ENCODE results near the gene TPK1.

The TPK1 gene

GRCh38 chr7:144659211-144659610, 176.6 kb downstream of the TPK1 start:
- POLR2A ChIA-PET: no interaction called here
- CTCF ChIA-PET: no interaction called here
- H3K9me3 ChIP-seq (ENCODE audit: control insufficient read depth, insufficient read depth, low read depth, low read length): no peaks in the 10 kb centered on the region

DNA sequence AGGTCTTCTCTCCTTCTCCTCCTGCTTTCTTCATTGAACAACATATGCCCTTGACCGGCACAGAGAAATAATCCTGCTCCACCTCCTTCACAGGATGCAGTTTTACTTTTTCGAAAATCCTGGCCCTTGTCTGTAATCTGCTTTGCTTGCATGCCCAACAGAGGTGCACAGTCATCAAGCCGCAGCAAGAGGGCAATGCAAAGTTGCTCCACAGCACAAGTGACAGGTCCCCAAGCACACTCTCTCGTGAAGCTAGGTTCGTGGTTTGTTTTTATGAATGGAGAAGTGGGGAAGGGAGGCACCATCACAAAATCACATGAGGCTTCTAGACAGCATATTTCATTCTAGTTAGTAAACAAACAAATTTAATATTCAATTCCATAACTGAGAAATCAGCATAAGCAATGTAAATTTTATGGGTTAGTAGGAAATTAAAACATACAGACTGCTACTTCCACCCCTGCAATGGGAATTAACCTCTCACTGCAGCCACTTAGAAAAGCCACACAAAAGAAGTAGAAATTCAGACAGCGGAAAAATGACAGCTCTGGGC, 178.8 kb downstream of the TPK1 start:
- POLR2A ChIA-PET: no interaction called here
- no peaks in the 10 kb centered on the region for H3K9me3 ChIP-seq (ENCODE audit: control insufficient read depth, insufficient read depth, low read depth, low read length)
- no peak overlapping the region for H3K4me3 ChIP-seq (ENCODE audit: low read depth, low read length)
- no peak overlapping the region for H3K27ac ChIP-seq (ENCODE audit: extremely low read depth, low read depth, low read length)
- H3K4me1 ChIP-seq (ENCODE audit: control insufficient read depth, insufficient read depth, low read length): no peaks in the 10 kb centered on the region
- CTCF ChIA-PET: interaction anchor here (0.5 to 0.6 kb wide), 2 partner anchors 84 to 354 kb away, joined by 3 read pairs; no protein-coding TSS in a partner anchor
- no peaks in the 10 kb centered on the region for H3K36me3 ChIP-seq (ENCODE audit: control insufficient read depth in 2 of 2, insufficient read depth in 1 of 2, low read length in 2 of 2)
- TF ChIP-seq ZNF394 (tag by site-specific recombination; IDR thresholded peaks at IDR 0.05; ENCODE audit: borderline replicate concordance) (no peak), YY1 (tag by site-specific recombination; IDR thresholded peaks at IDR 0.05) (no peak), INSM2 (tag by site-specific recombination; IDR thresholded peaks at IDR 0.05) (no peak), ZFHX2 (tag by site-specific recombination; conservative IDR thresholded peaks at IDR 0.05) (no peak), KLF17 (tag by site-specific recombination; IDR thresholded peaks at IDR 0.05) (no peak), ZNF146 (tag by site-specific recombination; IDR thresholded peaks at IDR 0.05) (no peak), ZBTB17 (tag by site-specific recombination; IDR thresholded peaks at IDR 0.05) (no peak), ZNF223 (tag by site-specific recombination; IDR thresholded peaks at IDR 0.05) (no peak), ZNF404 (tag by site-specific recombination; IDR thresholded peaks at IDR 0.05) (no peak), ZNF211 (tag by site-specific recombination; IDR thresholded peaks at IDR 0.05; ENCODE audit: low read depth) (no peak), EGR2 (tag by site-specific recombination; IDR thresholded peaks at IDR 0.05; ENCODE audit: low read depth) (no peak), ZNF354C (tag by site-specific recombination; IDR thresholded peaks at IDR 0.05; ENCODE audit: borderline replicate concordance, low read depth) (no peak)
- TF ChIP-seq, protein P1, sequence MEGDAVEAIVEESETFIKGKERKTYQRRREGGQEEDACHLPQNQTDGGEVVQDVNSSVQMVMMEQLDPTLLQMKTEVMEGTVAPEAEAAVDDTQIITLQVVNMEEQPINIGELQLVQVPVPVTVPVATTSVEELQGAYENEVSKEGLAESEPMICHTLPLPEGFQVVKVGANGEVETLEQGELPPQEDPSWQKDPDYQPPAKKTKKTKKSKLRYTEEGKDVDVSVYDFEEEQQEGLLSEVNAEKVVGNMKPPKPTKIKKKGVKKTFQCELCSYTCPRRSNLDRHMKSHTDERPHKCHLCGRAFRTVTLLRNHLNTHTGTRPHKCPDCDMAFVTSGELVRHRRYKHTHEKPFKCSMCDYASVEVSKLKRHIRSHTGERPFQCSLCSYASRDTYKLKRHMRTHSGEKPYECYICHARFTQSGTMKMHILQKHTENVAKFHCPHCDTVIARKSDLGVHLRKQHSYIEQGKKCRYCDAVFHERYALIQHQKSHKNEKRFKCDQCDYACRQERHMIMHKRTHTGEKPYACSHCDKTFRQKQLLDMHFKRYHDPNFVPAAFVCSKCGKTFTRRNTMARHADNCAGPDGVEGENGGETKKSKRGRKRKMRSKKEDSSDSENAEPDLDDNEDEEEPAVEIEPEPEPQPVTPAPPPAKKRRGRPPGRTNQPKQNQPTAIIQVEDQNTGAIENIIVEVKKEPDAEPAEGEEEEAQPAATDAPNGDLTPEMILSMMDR (tag by site-specific recombination; IDR thresholded peaks at IDR 0.05): no peak
- TF ChIP-seq, protein P2, sequence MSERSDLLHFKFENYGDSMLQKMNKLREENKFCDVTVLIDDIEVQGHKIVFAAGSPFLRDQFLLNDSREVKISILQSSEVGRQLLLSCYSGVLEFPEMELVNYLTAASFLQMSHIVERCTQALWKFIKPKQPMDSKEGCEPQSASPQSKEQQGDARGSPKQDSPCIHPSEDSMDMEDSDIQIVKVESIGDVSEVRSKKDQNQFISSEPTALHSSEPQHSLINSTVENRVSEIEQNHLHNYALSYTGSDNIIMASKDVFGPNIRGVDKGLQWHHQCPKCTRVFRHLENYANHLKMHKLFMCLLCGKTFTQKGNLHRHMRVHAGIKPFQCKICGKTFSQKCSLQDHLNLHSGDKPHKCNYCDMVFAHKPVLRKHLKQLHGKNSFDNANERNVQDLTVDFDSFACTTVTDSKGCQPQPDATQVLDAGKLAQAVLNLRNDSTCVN (tag by site-specific recombination; optimal IDR thresholded peaks at IDR 0.05): no peak

More at GRCh38 chr7:144659211-144659610, 176.6 kb downstream of the TPK1 start:
- TF ChIP-seq KLF10 (tag by site-specific recombination; IDR thresholded peaks at IDR 0.05): no peak
- TF ChIP-seq ZNF132 (tag by site-specific recombination; IDR thresholded peaks at IDR 0.05; ENCODE audit: borderline replicate concordance): no peak
- TF ChIP-seq PRDM2 (tag by site-specific recombination; IDR thresholded peaks at IDR 0.05; ENCODE audit: borderline replicate concordance): no peak
- TF ChIP-seq ZFP3 (tag by site-specific recombination; IDR thresholded peaks at IDR 0.05; ENCODE audit: low read depth): no peak
- TF ChIP-seq ZNF501 (tag by site-specific recombination; IDR thresholded peaks at IDR 0.05): no peak
- TF ChIP-seq ZNF629 (tag by site-specific recombination; IDR thresholded peaks at IDR 0.05): no peak
- Histone ChIP-seq H3K4me3 (ENCODE audit: low read depth, low read length) (no peak overlapping the region), H3K27ac (ENCODE audit: extremely low read depth, low read depth, low read length) (no peak overlapping the region), H3K36me3 (ENCODE audit: control insufficient read depth in 2 of 2, insufficient read depth in 1 of 2, low read length in 2 of 2) (no peaks in the 10 kb centered on the region), H3K4me1 (ENCODE audit: control insufficient read depth, insufficient read depth, low read length) (no peaks in the 10 kb centered on the region)

All from HEK293 (cell line).